GM19438 (cell line): ENCODE measurements around the gene GNAI3.

Experiments
- ATAC-seq: cut with Tn5 transposase; IDR thresholded peaks from one replicate; pipeline ENCODE4 v1.9.1; 2021; ENCODE audit warnings: low read depth; ENCODE audit not compliant: unreplicated experiment

Gene GNAI3

DNA sequence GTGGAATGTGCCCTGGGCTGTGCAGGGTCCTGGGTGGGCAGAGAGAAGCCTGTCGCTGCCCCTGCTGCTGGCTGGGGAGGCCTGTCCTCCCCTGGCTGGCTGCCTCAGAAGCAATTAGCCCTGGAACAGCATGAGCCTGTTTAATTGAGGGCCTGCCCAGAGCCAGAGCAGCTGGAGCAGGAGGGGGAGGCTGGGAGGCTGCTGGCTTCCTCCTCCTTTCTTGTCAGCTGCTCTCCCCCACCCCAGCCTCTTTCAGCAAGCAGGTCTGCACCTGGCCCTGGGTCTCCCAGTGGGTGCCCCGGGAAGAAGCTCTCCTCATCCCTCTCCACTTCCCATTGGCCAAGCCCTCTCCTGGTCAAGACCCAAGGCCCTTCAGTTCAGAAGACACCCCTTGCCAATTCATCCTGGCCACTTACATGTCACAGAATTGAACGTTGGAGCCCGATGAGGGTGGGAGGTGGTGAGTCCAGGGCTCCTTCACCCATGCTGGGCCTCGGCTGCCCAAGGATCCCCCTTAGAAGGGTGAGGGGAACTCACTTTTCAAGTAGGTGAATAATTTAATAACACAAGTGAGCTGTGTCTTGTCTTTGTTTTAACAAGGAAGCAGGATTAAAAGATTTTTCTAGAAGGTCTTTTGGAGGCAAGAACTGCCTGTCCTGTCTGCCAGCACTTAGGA lies 84.4 kb downstream of the GNAI3 start:
- ATAC-seq, result no peak

DNA sequence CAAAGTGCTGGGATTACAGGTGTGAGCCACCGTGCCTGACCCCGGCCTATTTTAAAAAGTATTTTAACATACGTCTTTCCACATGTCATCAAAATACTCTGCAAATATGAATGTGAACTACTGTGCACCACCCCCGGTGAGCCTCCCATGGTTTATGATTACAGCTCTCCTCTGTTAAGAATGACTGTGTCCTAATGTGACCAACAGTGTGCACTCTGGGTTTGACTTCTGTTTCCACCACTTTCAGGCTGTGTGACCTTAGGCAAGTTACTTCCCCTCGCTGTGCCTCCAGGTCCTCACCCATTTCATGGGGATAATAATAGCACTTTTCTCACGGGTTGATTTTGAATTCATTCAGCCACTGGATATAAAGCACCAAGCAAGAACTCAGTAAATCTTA lies 85.9 kb downstream of the GNAI3 start:
- no peak for ATAC-seq

GRCh38 chr1:109634771-109635750 lies 86.6 kb downstream of the GNAI3 start:
- ATAC-seq, result no peak

DNA sequence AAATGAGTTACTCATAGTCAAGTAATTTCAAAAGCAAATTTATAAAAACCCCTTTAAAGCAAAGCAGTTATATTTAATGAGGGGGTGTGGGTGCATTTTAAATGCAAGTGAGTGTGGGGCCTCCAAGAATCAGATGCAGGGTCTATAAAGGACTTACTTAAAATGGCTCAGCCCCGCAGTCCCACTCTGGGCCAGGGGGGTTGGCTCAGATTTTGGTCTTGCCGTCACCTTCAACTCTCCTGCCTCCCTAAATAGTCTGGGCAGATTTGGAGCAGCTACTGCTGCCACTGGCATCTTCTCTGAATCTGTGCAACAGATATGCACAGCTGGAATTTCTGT lies 87.4 kb downstream of the GNAI3 start:
- no peak for ATAC-seq

- no peak for ATAC-seq
These were observed 88.0 kb downstream of the GNAI3 start for GRCh38 chr1:109636201-109636952.

- no peak for ATAC-seq
These were observed 89.0 kb downstream of the GNAI3 start for GRCh38 chr1:109637446-109637845.

- ATAC-seq, result no peak
These were observed 90.8 kb downstream of the GNAI3 start for GRCh38 chr1:109639063-109639840.

- no peak for ATAC-seq
These were observed 91.4 kb downstream of the GNAI3 start for GRCh38 chr1:109639841-109640184.

DNA sequence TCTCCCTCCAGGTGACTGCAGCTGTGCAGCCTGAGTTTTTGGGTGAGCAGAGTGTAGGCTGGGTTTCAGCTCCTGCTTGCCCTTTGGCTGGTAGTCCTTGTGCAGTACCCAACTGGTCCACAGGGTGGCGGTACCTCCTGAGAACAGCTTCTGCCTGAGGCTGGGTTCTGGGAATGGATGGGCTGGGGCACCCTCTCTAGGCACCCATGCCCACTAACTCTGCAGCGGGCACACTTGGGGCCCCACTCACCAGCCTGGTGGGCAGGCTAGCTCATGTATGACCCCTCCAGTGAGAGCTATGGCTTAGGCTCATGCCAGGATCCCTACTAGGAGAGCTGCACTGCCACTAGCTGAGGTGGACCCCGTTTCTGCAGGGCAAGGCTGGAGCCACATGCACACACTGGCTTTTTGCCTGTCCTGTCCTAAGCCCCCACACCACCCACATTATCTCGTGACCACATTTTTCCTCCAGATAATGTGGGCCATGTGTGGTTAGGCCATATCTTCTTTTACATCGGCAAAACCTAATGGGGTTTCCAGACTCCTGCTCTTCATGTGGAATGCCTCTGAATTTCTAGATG lies 92.0 kb downstream of the GNAI3 start:
- peak; percentile 55 for ATAC-seq

GRCh38 chr1:109641078-109641740 lies 92.8 kb downstream of the GNAI3 start:
- no peak for ATAC-seq

GRCh38 chr1:109641861-109642260 lies 93.4 kb downstream of the GNAI3 start:
- no peak for ATAC-seq

GRCh38 chr1:109642626-109643025 lies 94.2 kb downstream of the GNAI3 start:
- ATAC-seq, result no peak

DNA sequence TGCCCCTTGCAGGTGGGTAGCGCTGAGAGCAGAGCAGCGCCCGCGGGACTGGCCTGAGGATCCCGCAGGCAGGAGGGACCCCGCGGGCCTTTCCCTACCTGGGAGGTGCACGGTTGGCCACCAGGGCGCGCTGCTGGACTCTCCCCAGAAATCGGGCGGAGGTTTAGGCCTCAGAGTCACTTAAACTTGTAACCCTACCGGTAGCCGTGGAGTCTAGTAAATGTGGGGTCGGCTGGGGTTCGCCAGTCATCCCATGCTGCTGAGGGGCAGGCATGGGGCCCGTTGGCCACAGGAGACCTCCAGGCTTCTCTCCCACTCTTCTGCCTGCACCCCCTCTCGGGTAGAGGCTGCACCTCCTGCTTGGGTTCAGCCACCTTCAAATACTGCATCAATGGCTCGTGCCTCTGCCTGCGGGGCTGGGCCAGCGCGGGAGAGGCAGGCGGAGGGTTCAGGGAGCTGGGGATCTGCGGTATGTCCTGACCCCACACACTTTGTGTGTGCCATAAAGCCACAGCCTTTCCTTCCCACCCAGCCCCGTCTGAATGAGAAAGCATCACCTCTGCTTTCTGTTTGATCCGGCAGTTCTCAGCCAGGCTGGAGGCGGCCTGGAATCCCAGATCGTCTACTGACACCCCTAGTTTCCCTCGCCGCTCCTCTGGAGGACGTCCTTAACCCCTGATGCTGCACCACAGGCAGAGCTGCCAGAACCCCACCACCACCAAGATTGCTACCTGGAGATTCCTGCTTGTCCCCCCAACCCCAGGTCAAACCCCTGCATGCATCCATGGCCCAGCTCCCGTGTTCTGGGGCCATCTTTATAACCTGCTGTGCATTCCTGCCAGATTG lies 95.2 kb downstream of the GNAI3 start:
- no peak for ATAC-seq

DNA sequence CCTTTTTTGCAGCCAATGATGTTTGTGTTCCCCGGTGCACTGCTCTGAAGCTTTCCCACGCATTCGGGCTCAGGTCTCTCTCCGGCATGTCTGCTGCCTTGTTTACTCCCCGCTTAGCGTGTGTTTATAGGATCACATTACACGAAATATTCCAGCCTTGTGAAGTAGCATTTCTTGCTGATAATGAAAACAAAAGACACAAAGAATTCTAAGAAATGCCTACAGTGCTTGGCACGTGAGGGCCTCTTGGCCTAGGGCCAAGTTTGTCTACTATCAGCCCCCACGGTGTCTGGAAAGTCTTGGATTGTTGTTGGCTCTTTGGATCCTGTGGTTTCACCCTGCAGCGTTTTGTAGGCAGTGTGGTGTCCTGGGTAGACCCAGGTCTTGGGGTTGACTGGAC lies 96.3 kb downstream of the GNAI3 start:
- no peak for ATAC-seq

DNA sequence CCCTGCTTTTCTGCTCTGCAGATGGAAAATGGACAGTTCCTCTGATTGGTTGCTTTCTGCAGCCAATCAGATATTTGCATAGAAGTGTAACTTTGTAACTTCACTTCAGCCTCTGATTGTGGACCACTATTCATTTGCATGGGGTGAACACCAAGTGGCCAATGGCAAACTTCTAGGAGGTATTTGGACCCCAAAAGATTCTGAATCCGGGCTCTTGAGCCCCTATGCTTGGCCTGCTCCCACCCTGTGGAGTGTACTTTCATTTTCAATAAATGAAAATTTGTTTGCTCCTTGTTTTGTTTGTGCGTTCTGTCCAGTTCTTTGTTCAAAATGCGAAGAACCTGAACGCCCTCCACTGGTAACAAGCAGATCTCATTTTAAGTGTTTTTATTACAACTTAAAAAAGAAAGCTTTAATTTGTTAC lies 101.1 kb downstream of the GNAI3 start:
- no peak for ATAC-seq

DNA sequence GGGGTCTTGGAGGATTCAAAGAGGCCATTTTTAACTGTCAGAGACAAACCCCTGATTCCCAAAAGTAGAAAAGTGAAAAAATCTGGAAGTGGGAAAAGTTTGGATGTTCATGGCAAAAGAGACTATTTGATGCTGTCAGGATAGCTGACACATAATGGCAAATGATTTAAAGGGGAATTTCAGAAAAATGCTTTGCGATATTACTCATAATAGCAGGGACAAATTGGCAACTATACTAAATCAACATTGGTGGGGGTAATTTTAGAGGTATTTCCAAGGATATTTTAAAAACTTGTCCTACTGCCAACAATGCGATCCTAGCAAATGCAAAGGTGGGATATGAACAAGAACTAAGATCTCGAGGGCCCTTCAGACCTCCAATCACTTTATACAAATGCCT lies 102.2 kb downstream of the GNAI3 start:
- no peak for ATAC-seq

- no peak for ATAC-seq
These were observed 104.0 kb downstream of the GNAI3 start for GRCh38 chr1:109652402-109652801.

- no peak for ATAC-seq
These were observed 104.9 kb downstream of the GNAI3 start for GRCh38 chr1:109653306-109653705.

- no peak for ATAC-seq
These were observed 106.1 kb downstream of the GNAI3 start for GRCh38 chr1:109654519-109654918.
